ENCODE results near the gene COPB2.

COPB2 gene

DNA sequence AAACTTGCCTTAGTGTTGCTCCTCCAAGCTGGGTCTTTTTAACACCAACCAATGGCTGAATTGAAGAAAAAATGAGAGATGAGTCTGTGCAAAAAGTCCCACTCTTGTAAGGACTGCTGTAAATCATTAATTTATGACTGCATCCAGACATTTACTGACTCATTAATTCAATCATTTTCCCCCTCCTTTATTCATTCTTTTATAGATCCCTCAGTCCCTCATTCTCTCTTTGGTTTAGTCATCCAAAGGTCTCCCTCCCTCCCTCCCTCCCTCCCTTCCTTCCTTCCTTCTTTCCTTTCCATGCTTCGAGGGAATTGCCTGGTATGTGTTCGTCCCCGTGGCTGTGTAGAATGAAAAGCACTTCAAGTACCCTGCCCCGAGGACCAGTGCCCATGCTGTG, 80.9 kb downstream of the COPB2 start:
- Histone ChIP-seq H3K27ac (ENCODE audit: low read depth, low read length) (no peak overlapping the region), H3K27me3 (ENCODE audit: low read length) (no peaks in the 10 kb centered on the region), H2AFZ (ENCODE audit: low read depth, low read length, severe bottlenecking) (no peak overlapping the region), H3F3A (ENCODE audit: insufficient read depth) (no peaks in the 10 kb centered on the region), H3K36me3 (ENCODE audit: low read length) (no peaks in the 10 kb centered on the region), H3K79me2 (ENCODE audit: insufficient read depth, low read length) (no peaks in the 10 kb centered on the region), H3K9ac (ENCODE audit: low read length) (no peak overlapping the region), H3K4me2 (ENCODE audit: low read depth, low read length, poor library complexity, severe bottlenecking) (no peak overlapping the region), H3K9me3 (ENCODE audit: insufficient read depth, low read length) (no peaks in the 10 kb centered on the region), H3K4me3 (ENCODE audit: insufficient read depth, low read length, poor library complexity, severe bottlenecking) (no peak overlapping the region), H3K9me2 (replicated peaks; ENCODE audit: insufficient read depth, low read length) (no peaks in the 10 kb centered on the region), H4K20me1 (ENCODE audit: low read depth, low read length) (no peaks in the 10 kb centered on the region)
- TF ChIP-seq, protein P1, sequence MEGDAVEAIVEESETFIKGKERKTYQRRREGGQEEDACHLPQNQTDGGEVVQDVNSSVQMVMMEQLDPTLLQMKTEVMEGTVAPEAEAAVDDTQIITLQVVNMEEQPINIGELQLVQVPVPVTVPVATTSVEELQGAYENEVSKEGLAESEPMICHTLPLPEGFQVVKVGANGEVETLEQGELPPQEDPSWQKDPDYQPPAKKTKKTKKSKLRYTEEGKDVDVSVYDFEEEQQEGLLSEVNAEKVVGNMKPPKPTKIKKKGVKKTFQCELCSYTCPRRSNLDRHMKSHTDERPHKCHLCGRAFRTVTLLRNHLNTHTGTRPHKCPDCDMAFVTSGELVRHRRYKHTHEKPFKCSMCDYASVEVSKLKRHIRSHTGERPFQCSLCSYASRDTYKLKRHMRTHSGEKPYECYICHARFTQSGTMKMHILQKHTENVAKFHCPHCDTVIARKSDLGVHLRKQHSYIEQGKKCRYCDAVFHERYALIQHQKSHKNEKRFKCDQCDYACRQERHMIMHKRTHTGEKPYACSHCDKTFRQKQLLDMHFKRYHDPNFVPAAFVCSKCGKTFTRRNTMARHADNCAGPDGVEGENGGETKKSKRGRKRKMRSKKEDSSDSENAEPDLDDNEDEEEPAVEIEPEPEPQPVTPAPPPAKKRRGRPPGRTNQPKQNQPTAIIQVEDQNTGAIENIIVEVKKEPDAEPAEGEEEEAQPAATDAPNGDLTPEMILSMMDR (IDR thresholded peaks at IDR 0.05; ENCODE audit: insufficient read depth, low read length, poor library complexity, severe bottlenecking) = no peak
- TF ChIP-seq EZH2phosphoT487 (conservative IDR thresholded peaks at IDR 0.05; ENCODE audit: low read length) = no peak

DNA sequence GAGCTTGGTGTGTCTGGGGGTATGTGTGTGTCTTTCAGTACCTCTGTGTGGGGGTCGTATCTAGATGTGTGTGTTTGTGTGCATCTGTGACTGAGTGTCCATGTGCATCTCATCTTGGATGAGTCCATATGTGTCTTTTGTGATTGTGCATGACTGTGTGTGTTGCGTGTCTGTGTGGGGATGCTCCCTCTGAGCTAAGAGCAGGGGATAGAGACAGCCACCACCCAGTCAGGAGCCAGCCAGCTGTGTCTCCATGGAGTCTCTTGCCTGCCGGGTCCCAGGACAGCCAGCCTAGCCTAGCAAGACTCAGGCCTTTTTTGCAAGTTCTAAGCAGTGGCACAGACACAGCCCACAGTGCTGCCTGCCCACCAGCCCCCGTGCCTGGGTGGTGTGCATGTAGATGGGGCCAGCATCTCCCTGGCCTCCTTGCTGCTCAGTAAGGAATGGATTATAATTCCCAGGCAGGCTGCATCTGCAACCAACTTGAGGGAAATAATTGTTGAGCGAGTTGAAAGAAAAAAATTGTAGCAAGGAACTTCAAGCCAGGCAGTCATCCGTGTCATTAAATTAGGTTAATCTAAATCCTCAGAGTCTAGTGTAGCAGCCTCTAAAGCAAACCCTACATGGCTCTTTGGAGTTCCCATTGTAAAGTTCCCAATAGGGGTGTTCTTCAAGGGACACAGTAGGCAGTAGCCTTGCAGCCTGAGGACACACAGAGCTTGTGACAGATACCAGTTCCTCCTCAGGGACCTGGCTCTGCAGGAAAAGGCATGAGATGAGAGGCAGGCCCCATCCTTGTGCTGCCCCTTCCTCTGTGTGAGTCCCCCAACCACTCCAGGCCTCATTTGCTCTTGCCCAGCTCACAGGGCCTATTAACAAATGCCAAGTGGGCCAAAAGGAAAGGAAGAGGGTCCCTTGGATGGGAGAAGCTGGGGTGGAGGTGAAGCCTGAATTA, 81.6 kb downstream of the COPB2 start:
- no peaks in the 10 kb centered on the region for H3K36me3 ChIP-seq (ENCODE audit: low read length)
- no peak overlapping the region for H2AFZ ChIP-seq (ENCODE audit: low read depth, low read length, severe bottlenecking)
- H3K9me2 ChIP-seq (replicated peaks; ENCODE audit: insufficient read depth, low read length) = no peaks in the 10 kb centered on the region
- H3K9me3 ChIP-seq (ENCODE audit: insufficient read depth, low read length) = no peaks in the 10 kb centered on the region
- H3K4me3 ChIP-seq (ENCODE audit: insufficient read depth, low read length, poor library complexity, severe bottlenecking) = no peak overlapping the region
- H3K79me2 ChIP-seq (ENCODE audit: insufficient read depth, low read length) = no peaks in the 10 kb centered on the region
- H3K9ac ChIP-seq (ENCODE audit: low read length) = no peak overlapping the region
- no peak overlapping the region for H3K4me2 ChIP-seq (ENCODE audit: low read depth, low read length, poor library complexity, severe bottlenecking)
- no peaks in the 10 kb centered on the region for H4K20me1 ChIP-seq (ENCODE audit: low read depth, low read length)
- H3K27ac ChIP-seq (ENCODE audit: low read depth, low read length) = no peak overlapping the region
- no peaks in the 10 kb centered on the region for H3K27me3 ChIP-seq (ENCODE audit: low read length)
- no peaks in the 10 kb centered on the region for H3F3A ChIP-seq (ENCODE audit: insufficient read depth)
- TF ChIP-seq EZH2phosphoT487 (conservative IDR thresholded peaks at IDR 0.05; ENCODE audit: low read length) = no peak
- TF ChIP-seq, protein P1 (IDR thresholded peaks at IDR 0.05; ENCODE audit: insufficient read depth, low read length, poor library complexity, severe bottlenecking) = no peak
